Tibial nerve (tissue), 4 donors: ENCODE data around the gene IGF2. TPM values are rescaled to one million over a fixed set of nuclear protein-coding genes. Genes with fewer than 3 reads are reported as not detected.

ENCODE experiments used
- DNase-seq, 2 donors: peaks; one replicate each; pipeline ENCODE4 v3.0.0-alpha.2; 2019; ENCODE audit warnings: low spot score in 2 of 2
- H3K27ac ChIP-seq, 4 donors: fragments of 200-600 bp; sonication (generic) in 3 of 4; one replicate each; pipeline ENCODE4 v1.5.1; 2017 to 2019; ENCODE audit warnings: mild to moderate bottlenecking in 1 of 4
- H3K27me3 ChIP-seq, 2 donors: fragments of 200-600 bp; sonication (generic) in 1 of 2; one replicate each; pipeline versions ENCODE4 v1.5.1 to v1.6.0; 2017 to 2019
- H3K36me3 ChIP-seq, 3 donors: fragments of 200-600 bp; sonication (generic); one replicate each; pipeline ENCODE4 v1.5.1; 2018 to 2019
- H3K4me1 ChIP-seq, 4 donors: fragments of 200-600 bp; sonication (generic) in 3 of 4; one replicate each; pipeline ENCODE4 v1.5.1; 2017 to 2019
- H3K4me3 ChIP-seq, 4 donors: fragments of 200-600 bp; sonication (generic) in 3 of 4; one replicate each; pipeline ENCODE4 v1.5.1; 2017 to 2019; ENCODE audit warnings: mild to moderate bottlenecking in 1 of 4, moderate library complexity in 1 of 4
- H3K9me3 ChIP-seq, 4 donors: fragments of 200-600 bp; sonication (generic) in 3 of 4; one replicate each; pipeline ENCODE4 v1.5.1; 2017 to 2019
- EP300 ChIP-seq, 2 donors: sonication (generic); formaldehyde crosslinking; IDR thresholded peaks; one replicate each; pipeline ENCODE4 v1.6.1; 2017; ENCODE audit warnings: antibody characterized with exemption in 2 of 2, mild to moderate bottlenecking in 1 of 2
- POLR2A ChIP-seq, 2 donors: fragments of 450-650 bp; IDR thresholded peaks; one replicate each; pipeline ENCODE4 v1.6.1; 2017; ENCODE audit warnings: antibody characterized with exemption in 2 of 2, mild to moderate bottlenecking in 2 of 2, moderate library complexity in 2 of 2
- WGBS, 2 donors: methylation state at CpG; one replicate each; pipeline ENCODE4 v1.1.5; 2018; 5-methylcytosine and 5-hydroxymethylcytosine counted together
- total RNA-seq, 4 donors: library from RNA; depleted of rRNA; stranded (reverse); fragments of >200 nt; gene quantifications; one replicate each; pipeline ENCODE4 v1.1.0, GENCODE V29; 2016
- TF ChIP-seq, protein P1 (sequence below), 5 experiments: fragments of 200-600 bp in 3 of 5; fragments of 450-650 bp in 2 of 5; sonication (generic) in 3 of 5; IDR thresholded peaks; one replicate each; pipeline ENCODE4 v1.5.1; 2016 to 2019; ENCODE audit warnings: antibody characterized with exemption in 5 of 5, mild to moderate bottlenecking in 3 of 5, moderate library complexity in 2 of 5

The IGF2 gene
- total RNA-seq, 4 donors from 2014 or later, result 131 to 246 (median 173) TPM

DNA sequence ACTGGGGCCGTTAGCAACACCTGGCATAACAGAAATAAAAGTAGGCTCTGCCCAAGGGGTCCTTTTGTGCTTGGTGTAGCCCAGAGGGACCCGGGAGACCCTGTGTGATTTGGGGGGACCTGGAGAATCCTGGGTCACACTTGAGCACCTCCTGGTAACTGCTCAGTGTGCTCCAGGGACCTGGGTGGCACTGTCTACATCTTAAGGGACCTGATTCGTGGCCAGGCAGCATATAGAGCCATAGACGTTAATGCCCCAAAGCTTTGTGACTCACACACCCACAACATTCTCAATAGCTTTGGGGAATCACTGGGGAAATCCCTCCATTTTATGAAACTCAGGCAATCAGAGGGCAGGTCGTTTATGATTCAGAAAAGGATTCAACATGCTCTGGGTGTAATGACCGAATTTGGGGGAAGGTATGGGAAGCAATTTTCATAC lies 3.6 kb upstream of the IGF2 start:
- peaks cover 4 to 95% of the 10 kb centered on the region in 2 donors for H3K27me3 ChIP-seq
- WGBS, 2 donors, result 14 to 18% methylated on average over 6 of the region's 6 CpGs
- H3K27ac ChIP-seq, result no peak overlapping the region
- H3K36me3 ChIP-seq, result no peaks in the 10 kb centered on the region
- H3K4me1 ChIP-seq, result peaks cover 0 to 39% (median 9%) of the 10 kb centered on the region in 4 donors
- no peaks in the 10 kb centered on the region for H3K9me3 ChIP-seq
- H3K4me3 ChIP-seq, result no peak overlapping the region
- TF ChIP-seq EP300 (IDR thresholded peaks at IDR 0.05) (no peak), POLR2A (IDR thresholded peaks at IDR 0.05) (no peak)
- TF ChIP-seq, protein P1, sequence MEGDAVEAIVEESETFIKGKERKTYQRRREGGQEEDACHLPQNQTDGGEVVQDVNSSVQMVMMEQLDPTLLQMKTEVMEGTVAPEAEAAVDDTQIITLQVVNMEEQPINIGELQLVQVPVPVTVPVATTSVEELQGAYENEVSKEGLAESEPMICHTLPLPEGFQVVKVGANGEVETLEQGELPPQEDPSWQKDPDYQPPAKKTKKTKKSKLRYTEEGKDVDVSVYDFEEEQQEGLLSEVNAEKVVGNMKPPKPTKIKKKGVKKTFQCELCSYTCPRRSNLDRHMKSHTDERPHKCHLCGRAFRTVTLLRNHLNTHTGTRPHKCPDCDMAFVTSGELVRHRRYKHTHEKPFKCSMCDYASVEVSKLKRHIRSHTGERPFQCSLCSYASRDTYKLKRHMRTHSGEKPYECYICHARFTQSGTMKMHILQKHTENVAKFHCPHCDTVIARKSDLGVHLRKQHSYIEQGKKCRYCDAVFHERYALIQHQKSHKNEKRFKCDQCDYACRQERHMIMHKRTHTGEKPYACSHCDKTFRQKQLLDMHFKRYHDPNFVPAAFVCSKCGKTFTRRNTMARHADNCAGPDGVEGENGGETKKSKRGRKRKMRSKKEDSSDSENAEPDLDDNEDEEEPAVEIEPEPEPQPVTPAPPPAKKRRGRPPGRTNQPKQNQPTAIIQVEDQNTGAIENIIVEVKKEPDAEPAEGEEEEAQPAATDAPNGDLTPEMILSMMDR (IDR thresholded peaks at IDR 0.05), result no peak
- DNase-seq, result no peak

DNA sequence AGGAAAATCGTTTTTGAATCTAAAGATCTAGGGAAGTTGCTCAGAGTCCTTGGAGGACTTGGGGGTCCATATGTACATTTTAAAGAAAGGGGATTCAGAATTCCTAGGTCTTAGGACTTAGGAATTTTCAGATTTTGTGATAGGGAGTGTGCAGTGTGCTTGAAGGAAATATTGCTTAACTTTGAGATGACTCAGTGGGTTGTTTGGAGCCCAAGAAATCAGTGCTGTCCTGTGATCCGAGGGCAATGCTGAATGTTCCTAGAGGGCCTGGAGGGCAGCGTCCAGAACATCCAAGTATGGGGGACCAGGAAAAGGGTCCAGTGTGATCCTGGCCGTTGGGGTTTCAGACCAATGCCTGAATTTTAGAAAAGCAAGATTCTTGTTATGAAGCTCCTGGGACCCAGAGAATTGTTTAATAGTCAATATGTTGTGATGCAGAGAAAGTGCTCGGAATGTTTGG lies 3.1 kb upstream of the IGF2 start:
- TF ChIP-seq EP300 (IDR thresholded peaks at IDR 0.05) (no peak), POLR2A (IDR thresholded peaks at IDR 0.05) (no peak)
- TF ChIP-seq, protein P1 (IDR thresholded peaks at IDR 0.05), result no peak
- no peak for DNase-seq
- H3K9me3 ChIP-seq, result no peaks in the 10 kb centered on the region
- no peaks in the 10 kb centered on the region for H3K36me3 ChIP-seq
- no peak overlapping the region for H3K27ac ChIP-seq
- H3K4me1 ChIP-seq, result peaks cover 0 to 44% (median 12%) of the 10 kb centered on the region in 4 donors
- no peak overlapping the region for H3K4me3 ChIP-seq
- H3K27me3 ChIP-seq, result peaks cover 4 to 95% of the 10 kb centered on the region in 2 donors
- 22% methylated on average over 5 of the region's 5 CpGs for WGBS, 2 donors

DNA sequence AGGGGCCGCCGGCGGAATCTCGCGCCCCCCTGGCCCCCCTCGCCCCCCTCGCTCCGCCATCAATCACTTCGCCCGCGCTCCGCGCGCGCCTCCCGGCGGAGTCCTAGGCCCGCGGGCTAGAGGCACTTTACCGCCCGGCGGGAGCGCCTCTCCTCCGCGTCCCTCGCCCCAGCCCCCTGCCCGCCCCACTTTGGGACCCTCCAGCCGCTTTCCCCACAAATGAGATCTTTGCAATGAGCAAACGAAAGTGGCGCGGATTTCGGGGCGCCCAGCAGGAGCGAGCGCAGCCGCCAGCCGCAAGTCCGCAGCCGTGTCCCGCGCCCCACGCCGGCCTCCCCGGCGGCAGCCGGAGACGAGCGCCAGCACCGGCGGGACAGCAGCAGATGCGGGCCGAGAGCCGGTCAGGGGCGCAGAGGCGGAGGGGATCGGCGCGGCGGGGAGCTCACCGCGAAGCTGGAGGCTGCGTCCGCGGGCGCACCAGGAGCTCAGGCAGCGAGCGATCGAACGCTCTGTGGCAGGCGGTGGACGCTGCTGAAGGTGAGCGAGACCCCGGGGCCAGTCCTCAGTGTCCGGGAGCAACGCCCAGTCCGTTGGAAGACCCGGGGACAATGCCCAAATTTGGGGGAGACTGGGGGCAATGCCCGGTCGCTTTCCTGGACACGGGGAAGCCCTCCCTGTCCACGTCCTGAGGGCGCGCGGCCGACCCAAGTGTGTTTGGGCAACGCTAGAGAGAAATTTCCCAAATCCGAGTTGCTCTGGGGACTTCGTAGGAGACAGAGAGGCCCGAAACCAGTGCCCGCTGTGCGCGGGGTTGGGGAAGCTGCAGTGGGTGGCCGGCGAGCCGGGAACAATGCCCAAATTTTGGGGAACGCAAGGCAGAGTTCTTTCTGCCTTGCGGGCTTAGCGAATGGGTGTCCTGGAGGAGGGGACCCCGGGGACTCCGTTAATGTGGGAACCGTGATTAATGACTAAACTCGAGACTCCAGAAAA lies 1.5 kb upstream of the IGF2 start:
- no peaks in the 10 kb centered on the region for H3K36me3 ChIP-seq
- peak overlapping the region in 1 of 4 donors; percentile 20 for H3K4me3 ChIP-seq
- H3K4me1 ChIP-seq, result peaks cover 0 to 50% (median 15%) of the 10 kb centered on the region in 4 donors
- no peaks in the 10 kb centered on the region for H3K9me3 ChIP-seq
- no peak overlapping the region for H3K27ac ChIP-seq
- 15 to 25% methylated on average over 41 to 45 of the region's 102 CpGs for WGBS, 2 donors
- H3K27me3 ChIP-seq, result peaks cover 4 to 95% of the 10 kb centered on the region in 2 donors
- no peak for DNase-seq
- TF ChIP-seq, protein P1 (IDR thresholded peaks at IDR 0.05), result no peak
- no peak for TF ChIP-seq EP300 (IDR thresholded peaks at IDR 0.05)
- TF ChIP-seq POLR2A (IDR thresholded peaks at IDR 0.05), result no peak

DNA sequence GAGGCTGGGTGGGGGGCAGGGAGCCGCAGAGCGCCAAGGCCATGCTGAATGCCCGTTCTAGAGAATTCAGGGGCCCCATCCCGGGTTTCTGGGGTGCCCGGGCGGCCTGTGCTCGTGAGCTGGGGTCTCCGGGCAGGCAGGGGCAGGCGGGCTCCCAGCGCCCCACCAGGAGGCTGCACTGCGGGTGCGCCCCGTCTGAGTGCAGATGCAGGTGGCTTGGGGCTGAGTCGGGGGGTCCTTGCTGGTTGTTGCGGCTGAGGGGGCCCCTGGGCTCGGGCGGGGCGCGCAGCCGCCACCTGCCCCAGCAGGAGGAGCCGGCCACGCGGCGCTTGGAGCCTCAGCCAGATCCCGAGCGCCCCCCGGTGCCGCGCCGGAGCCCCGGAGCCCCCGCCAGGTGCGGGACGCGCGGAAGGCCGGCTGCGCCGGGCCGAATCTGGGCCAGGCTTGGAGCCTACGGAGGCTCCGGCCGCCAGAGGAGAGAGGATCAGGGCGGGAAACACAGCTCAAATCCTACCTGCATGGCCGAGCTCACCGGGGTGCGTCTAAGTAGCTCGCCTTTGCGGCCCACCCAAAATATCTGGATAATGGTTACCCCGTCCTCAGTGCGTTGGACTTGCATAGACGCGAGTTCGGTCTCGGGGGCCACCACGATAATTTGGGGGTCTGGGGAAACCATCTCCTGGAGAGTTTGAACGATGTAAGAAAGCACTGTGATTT lies 590 bp upstream of the IGF2 start:
- Histone ChIP-seq H3K9me3 (no peaks in the 10 kb centered on the region), H3K27ac (no peak overlapping the region), H3K27me3 (peaks cover 4 to 95% of the 10 kb centered on the region in 2 donors), H3K4me1 (peaks cover 0 to 50% (median 15%) of the 10 kb centered on the region in 4 donors), H3K4me3 (peak overlapping the region in 1 of 4 donors; percentile 27), H3K36me3 (no peaks in the 10 kb centered on the region)
- TF ChIP-seq POLR2A (IDR thresholded peaks at IDR 0.05), result no peak
- no peak for TF ChIP-seq EP300 (IDR thresholded peaks at IDR 0.05)
- TF ChIP-seq, protein P1 (IDR thresholded peaks at IDR 0.05), result no peak
- 2 to 7% methylated on average over 22 to 34 of the region's 57 CpGs for WGBS, 2 donors
- DNase-seq, result no peak
